SU-DHL-6 (cell line): ENCODE results near the gene ANKRD40CL.

Experiments
- H2AFZ ChIP-seq: fragments of 200-600 bp; sonication (generic); 2 replicates; pipeline ENCODE4 v1.6.1; 2014; ENCODE audit warnings: low read depth, mild to moderate bottlenecking, moderate library complexity, mixed read lengths, antibody characterized with exemption, low read length; ENCODE audit not compliant: severe bottlenecking
- H3F3A ChIP-seq: fragments of 200-600 bp; shearing (Covaris generic); 2 replicates; pipeline ENCODE4 v1.6.0; 2016; ENCODE audit warnings: antibody characterized with exemption, mild to moderate bottlenecking; ENCODE audit not compliant: insufficient read depth
- H3K27ac ChIP-seq: fragments of 200-600 bp; sonication (generic); 2 replicates; pipeline ENCODE4 v1.5.1; 2016; ENCODE audit warnings: low read depth, mild to moderate bottlenecking, low read length, moderate library complexity, mixed read lengths
- H3K27me3 ChIP-seq: fragments of 200-600 bp; sonication (generic), shearing (Covaris generic); 2 replicates; pipeline ENCODE4 v1.6.0; 2014; ENCODE audit warnings: mild to moderate bottlenecking, low read length
- H3K36me3 ChIP-seq: fragments of 200-600 bp; sonication (generic); 2 replicates; pipeline ENCODE4 v1.6.1; 2014; ENCODE audit warnings: mild to moderate bottlenecking, low read length, mixed read lengths
- H3K4me2 ChIP-seq: fragments of 300-600, 200-600 bp; shearing (Covaris generic), sonication (generic); 2 replicates; pipeline ENCODE4 v1.6.0; 2014; ENCODE audit warnings: low read length, low read depth, mild to moderate bottlenecking; ENCODE audit not compliant: poor library complexity, severe bottlenecking
- H3K4me3 ChIP-seq: fragments of 200-600 bp; sonication (generic); 2 replicates; pipeline ENCODE4 v1.5.1; 2014; ENCODE audit warnings: antibody characterized with exemption, low read length, mild to moderate bottlenecking, mixed read lengths; ENCODE audit not compliant: insufficient read depth, poor library complexity, severe bottlenecking
- H3K79me2 ChIP-seq: fragments of 200-600 bp; sonication (generic); 2 replicates; pipeline ENCODE4 v1.6.1; 2014; ENCODE audit warnings: mild to moderate bottlenecking, low read length, moderate library complexity; ENCODE audit not compliant: insufficient read depth
- H3K9ac ChIP-seq: fragments of 200-600 bp; sonication (generic); 2 replicates; pipeline ENCODE4 v1.7.0; 2014; ENCODE audit warnings: mild to moderate bottlenecking, low read length
- H3K9me2 ChIP-seq: fragments of 200-600 bp; sonication (generic); replicated peaks from 2 replicates; pipeline ENCODE4 v1.6.1; 2014; ENCODE audit warnings: low read length; ENCODE audit not compliant: insufficient read depth
- H3K9me3 ChIP-seq: fragments of 200-600 bp; sonication (generic); 2 replicates; pipeline ENCODE4 v1.6.1; 2014; ENCODE audit warnings: low read length, mixed read lengths; ENCODE audit not compliant: insufficient read depth
- H4K20me1 ChIP-seq: fragments of 200-600 bp; sonication (generic); 2 replicates; pipeline ENCODE4 v1.6.1; 2014; ENCODE audit warnings: low read depth, mild to moderate bottlenecking, antibody characterized with exemption, low read length, moderate library complexity, mixed read lengths
- CTCF ChIP-seq: fragments of 200-600 bp; sonication (generic); IDR thresholded peaks from one replicate; pipeline ENCODE4 v1.5.1; 2017; ENCODE audit warnings: antibody characterized with exemption, mild to moderate bottlenecking, low read length, moderate library complexity; ENCODE audit not compliant: insufficient read depth, poor library complexity, severe bottlenecking
- EZH2phosphoT487 ChIP-seq: fragments of 200-600 bp; sonication (generic), shearing (Covaris generic); conservative IDR thresholded peaks from 2 replicates; pipeline ENCODE4 v1.6.1; 2018; ENCODE audit warnings: mild to moderate bottlenecking, antibody characterized with exemption, low read length, moderate library complexity, mixed read lengths

The ANKRD40CL gene

GRCh38 chr17:50785946-50786570 is 18.7 kb upstream of the ANKRD40CL start:
- H4K20me1 ChIP-seq: no peaks in the 10 kb centered on the region
- H3K9me3 ChIP-seq: no peaks in the 10 kb centered on the region
- H3K36me3 ChIP-seq: no peaks in the 10 kb centered on the region
- H3K27ac ChIP-seq: no peak overlapping the region
- H3K79me2 ChIP-seq: no peaks in the 10 kb centered on the region
- no peak overlapping the region for H3K9ac ChIP-seq
- H3F3A ChIP-seq: no peaks in the 10 kb centered on the region
- no peaks in the 10 kb centered on the region for H3K27me3 ChIP-seq
- H3K9me2 ChIP-seq: no peaks in the 10 kb centered on the region
- no peak overlapping the region for H3K4me2 ChIP-seq
- TF ChIP-seq EZH2phosphoT487 (no peak), CTCF (no peak)
- no peak overlapping the region for H3K4me3 ChIP-seq
- no peak overlapping the region for H2AFZ ChIP-seq

GRCh38 chr17:50785126-50785525 is 17.8 kb upstream of the ANKRD40CL start:
- no peak overlapping the region for H3K27ac ChIP-seq
- H3K36me3 ChIP-seq: no peaks in the 10 kb centered on the region
- TF ChIP-seq CTCF (no peak), EZH2phosphoT487 (no peak)
- H3K9me3 ChIP-seq: no peaks in the 10 kb centered on the region
- H2AFZ ChIP-seq: no peak overlapping the region
- H3K79me2 ChIP-seq: no peaks in the 10 kb centered on the region
- no peaks in the 10 kb centered on the region for H3K9me2 ChIP-seq
- no peaks in the 10 kb centered on the region for H3F3A ChIP-seq
- no peaks in the 10 kb centered on the region for H4K20me1 ChIP-seq
- no peak overlapping the region for H3K4me3 ChIP-seq
- H3K27me3 ChIP-seq: no peaks in the 10 kb centered on the region
- H3K4me2 ChIP-seq: no peak overlapping the region
- no peak overlapping the region for H3K9ac ChIP-seq

- Histone ChIP-seq H3F3A (no peaks in the 10 kb centered on the region), H2AFZ (no peak overlapping the region), H3K9ac (no peak overlapping the region), H3K4me3 (no peak overlapping the region), H3K27me3 (no peaks in the 10 kb centered on the region), H3K9me2 (no peaks in the 10 kb centered on the region), H3K4me2 (no peak overlapping the region), H3K9me3 (no peaks in the 10 kb centered on the region), H4K20me1 (no peaks in the 10 kb centered on the region), H3K79me2 (no peaks in the 10 kb centered on the region), H3K36me3 (no peaks in the 10 kb centered on the region), H3K27ac (no peak overlapping the region)
- TF ChIP-seq CTCF (no peak), EZH2phosphoT487 (no peak)
Observed at GRCh38 chr17:50783905-50784304, 16.6 kb upstream of the ANKRD40CL start.
